HUES48 (cell line): ENCODE measurements around the gene IFI35.
"Not testable (repeated sequence)": the region's sequence is repeated elsewhere in the genome, so short reads cannot be mapped to it uniquely, and the experiment has no call there.

Experiments
- H3K27ac ChIP-seq: one replicate; pipeline ENCODE4 v1.7.0; 2013; ENCODE audit warnings: low read depth, low read length, inconsistent platforms
- H3K27me3 ChIP-seq: 2 replicates; pipeline ENCODE4 v1.6.1; 2013; ENCODE audit warnings: mild to moderate bottlenecking, low read length; ENCODE audit not compliant: control insufficient read depth, insufficient read depth
- H3K36me3 ChIP-seq: 2 replicates; pipeline ENCODE4 v1.6.1; 2013; ENCODE audit warnings: low read length; ENCODE audit not compliant: control insufficient read depth, insufficient read depth
- H3K4me1 ChIP-seq: 2 replicates; pipeline ENCODE4 v1.6.1; 2013; ENCODE audit warnings: mild to moderate bottlenecking, low read length; ENCODE audit not compliant: control insufficient read depth, insufficient read depth
- H3K4me3 ChIP-seq: 2 replicates; pipeline ENCODE4 v1.5.1; 2013; ENCODE audit warnings: mild to moderate bottlenecking, low read depth, low read length
- H3K9ac ChIP-seq: 2 replicates; pipeline ENCODE4 v1.6.1; 2013; ENCODE audit warnings: mild to moderate bottlenecking, low read depth, low read length, moderate library complexity
- H3K9me3 ChIP-seq: 2 replicates; pipeline ENCODE4 v1.6.1; 2013; ENCODE audit warnings: low read length; ENCODE audit not compliant: control insufficient read depth, insufficient read depth

IFI35 gene

DNA sequence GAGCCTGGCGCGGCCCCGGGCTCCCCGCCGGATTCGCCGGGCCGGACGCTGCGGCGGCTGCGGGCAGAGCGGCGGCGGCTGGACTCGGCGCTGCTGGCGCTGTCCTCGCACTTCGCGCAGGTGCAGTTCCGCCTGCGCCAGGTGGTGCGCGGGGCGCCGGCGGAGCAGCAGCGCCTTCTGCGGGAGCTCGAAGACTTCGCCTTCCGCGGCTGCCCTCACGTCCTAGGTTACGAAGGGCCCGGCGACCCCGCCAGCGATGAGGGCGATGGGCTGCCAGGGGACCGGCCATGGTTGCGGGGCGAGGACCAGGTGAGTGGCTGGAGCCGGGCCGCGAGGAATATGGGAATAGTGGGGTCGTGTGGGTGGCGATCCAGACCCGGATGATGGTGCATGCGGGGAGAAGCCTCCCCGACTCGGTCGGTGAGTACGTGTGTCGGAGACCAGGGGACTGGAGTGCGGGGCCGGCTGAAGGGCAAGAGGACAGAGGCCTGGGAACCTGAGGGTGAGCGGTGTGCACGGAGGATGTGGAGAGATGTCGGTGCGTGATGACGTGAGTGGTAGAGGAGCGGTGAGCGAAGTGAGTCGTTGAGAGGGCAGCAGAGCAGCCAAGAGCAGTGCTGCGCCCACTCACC, 25.7 kb upstream of the IFI35 start:
- Histone ChIP-seq H3K27me3 (no peaks in the 10 kb centered on the region), H3K4me3 (peak overlapping the region; percentile 77), H3K4me1 (0 out of 2 replicates have a peak, but pooled peaks cover 7% of the 10 kb centered on the region), H3K9ac (peak overlapping the region; percentile 77), H3K9me3 (no peaks in the 10 kb centered on the region), H3K36me3 (peaks cover 10% of the 10 kb centered on the region; the same call in 1 of the 2 replicates), H3K27ac (peak overlapping the region; percentile 94)

DNA sequence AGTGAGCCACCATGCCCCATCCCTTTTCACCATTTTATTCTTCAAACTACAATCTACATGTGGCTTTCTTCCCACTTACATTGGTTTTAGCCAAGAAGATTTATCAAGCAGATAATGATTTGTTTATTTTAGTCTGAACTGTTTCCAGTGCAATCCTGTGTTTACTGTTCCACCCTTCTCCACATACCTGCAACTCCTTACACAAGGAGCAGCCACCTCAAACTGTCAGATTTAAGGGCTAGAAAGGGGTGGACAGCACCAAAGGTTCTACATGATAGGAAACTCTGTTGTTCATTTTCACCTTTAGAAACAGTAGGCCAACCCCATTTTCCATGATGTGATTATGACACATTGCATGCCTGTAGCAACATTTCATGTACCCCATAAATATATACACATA, 24.3 kb upstream of the IFI35 start:
- no peak overlapping the region for H3K27ac ChIP-seq
- H3K9ac ChIP-seq, result no peak overlapping the region
- H3K4me3 ChIP-seq, result no peak overlapping the region

DNA sequence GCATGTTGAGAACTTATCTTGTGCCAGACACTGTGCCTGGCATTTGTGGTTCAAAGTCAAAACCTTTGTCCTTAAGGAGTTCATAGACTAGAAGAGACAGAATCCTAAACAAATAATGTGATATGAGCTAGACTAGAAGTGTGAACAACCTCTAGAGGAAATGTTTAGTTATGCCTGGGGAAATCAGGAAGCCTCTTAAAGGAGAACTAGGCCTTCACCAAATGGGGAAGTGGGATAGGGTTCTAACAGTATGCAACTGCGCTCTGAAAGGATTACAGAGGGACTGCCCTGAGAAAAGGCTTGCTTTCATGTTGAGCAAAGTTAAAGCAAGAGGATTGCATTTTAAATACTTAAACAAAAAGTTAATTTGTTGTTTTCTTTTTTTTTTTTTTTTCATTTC, 21.4 kb upstream of the IFI35 start:
- Histone ChIP-seq H3K27me3 (no peaks in the 10 kb centered on the region), H3K4me3 (no peak overlapping the region), H3K27ac (no peak overlapping the region), H3K9ac (no peak overlapping the region), H3K9me3 (no peaks in the 10 kb centered on the region), H3K36me3 (peaks cover 46% of the 10 kb centered on the region), H3K4me1 (0 out of 2 replicates have a peak, but pooled peaks cover 7% of the 10 kb centered on the region)

More for the DNA sequence above, 24.3 kb upstream of the IFI35 start:
- Histone ChIP-seq H3K4me1 (0 out of 2 replicates have a peak, but pooled peaks cover 7% of the 10 kb centered on the region), H3K9me3 (no peaks in the 10 kb centered on the region), H3K36me3 (peaks cover 17% of the 10 kb centered on the region), H3K27me3 (no peaks in the 10 kb centered on the region)

DNA sequence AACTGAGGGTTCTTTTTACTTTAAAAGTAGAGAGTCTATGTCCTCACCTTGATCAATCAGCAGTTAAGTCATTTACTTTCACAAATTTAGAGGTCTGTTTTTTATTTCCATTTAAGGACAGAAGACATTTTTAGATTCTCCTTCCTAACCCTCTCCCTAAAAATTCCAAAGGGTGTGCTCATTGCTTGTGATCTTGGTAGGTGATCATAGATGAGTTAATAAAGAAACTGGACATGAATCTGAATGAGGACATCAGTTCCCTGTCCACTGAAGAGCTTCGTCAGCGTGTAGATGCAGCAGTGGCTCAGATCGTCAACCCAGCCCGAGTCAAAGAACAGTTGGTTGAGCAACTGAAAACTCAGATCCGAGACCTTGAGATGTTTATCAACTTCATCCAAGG, 17.4 kb upstream of the IFI35 start:
- H3K27ac ChIP-seq, result no peak overlapping the region
- H3K9ac ChIP-seq, result no peak overlapping the region
- H3K9me3 ChIP-seq, result no peaks in the 10 kb centered on the region
- no peaks in the 10 kb centered on the region for H3K27me3 ChIP-seq
- H3K4me3 ChIP-seq, result no peak overlapping the region
- peaks cover 70% of the 10 kb centered on the region for H3K36me3 ChIP-seq
- no peaks in the 10 kb centered on the region for H3K4me1 ChIP-seq

DNA sequence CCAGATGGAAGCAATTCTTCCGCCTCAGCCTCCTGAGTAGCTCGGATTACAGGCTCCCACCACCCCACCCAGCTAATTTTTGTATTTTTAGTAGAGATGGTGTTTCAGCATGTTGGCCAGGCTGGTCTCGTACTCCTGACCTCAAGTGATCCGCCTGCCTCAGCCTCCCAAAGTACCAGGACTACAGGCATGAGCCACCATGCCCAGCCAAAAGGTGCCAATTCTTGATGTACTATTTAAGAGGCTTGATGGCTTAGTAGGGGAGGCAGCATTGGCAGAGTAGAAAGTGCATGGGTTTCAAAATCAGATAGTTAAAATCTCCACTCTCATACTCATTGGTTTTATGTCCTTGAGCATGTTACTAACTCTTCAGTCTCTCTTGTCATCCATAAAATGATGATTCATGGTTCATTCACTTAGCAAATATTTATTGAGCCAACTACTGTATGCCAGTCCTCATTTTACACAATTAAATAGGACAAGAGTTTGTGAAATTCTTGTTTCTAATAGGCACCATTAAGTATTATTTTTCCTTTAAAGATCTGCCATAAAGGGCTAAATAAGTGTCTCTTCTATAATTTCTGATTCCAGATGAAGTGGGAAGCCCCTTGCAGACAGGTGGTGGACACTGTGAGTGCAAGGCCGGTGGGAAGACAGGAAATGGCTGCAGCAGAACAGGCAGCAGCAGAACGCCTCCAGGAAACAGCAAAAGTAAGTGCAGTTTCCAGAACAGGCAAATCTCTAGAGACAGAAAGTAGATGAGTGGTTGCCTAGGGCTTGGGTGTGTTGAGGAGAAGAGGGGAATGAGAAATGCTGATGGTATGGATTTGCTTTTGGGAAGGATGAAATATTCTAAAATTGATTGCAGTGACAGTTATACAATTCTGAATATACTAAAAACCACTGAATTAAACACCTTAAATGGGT, 16.6 kb upstream of the IFI35 start:
- Histone ChIP-seq H3K4me3 (no peak overlapping the region), H3K4me1 (no peaks in the 10 kb centered on the region), H3K27me3 (no peaks in the 10 kb centered on the region), H3K9ac (no peak overlapping the region), H3K27ac (no peak overlapping the region), H3K9me3 (no peaks in the 10 kb centered on the region), H3K36me3 (peaks cover 67% of the 10 kb centered on the region)

DNA sequence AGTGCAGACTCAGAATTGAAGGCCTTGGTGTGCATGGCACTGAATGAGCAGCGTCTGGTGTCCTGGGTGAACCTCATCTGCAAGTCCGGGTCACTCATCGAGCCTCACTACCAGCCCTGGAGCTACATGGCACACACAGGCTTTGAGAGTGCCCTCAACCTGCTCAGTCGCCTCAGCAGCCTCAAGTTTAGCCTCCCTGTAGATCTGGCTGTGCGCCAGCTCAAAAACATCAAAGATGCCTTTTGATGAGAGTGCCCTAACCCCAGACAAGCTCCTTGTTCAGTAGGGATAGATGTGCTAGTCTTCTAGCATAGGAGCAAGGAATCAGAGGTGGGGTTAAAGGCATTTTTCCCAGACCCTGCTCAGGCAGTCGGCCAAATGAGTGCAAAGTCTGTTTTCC, 15.1 kb upstream of the IFI35 start:
- H3K27me3 ChIP-seq, result no peaks in the 10 kb centered on the region
- H3K4me1 ChIP-seq, result no peaks in the 10 kb centered on the region
- H3K27ac ChIP-seq, result no peak overlapping the region
- no peak overlapping the region for H3K4me3 ChIP-seq
- H3K36me3 ChIP-seq, result peaks cover 65% of the 10 kb centered on the region
- no peak overlapping the region for H3K9ac ChIP-seq
- H3K9me3 ChIP-seq, result no peaks in the 10 kb centered on the region

DNA sequence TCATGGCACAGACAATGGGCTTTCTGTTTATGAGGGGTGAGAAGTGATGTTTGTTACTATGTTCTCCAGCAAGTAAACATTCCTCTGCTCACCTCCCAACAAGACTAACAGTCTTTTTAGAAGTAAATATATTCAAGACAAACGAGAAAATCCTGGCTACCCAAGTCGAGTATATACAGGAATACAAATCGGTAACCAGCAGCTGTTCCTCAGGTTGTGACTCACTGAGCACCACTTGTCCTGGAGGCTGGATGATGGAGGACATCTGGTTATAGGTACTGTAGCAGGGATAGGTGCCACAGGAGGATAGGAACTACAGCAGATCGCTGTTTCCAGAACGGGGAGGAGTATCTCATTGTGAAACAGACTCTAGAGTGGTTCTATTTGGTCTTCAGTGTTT, 13.7 kb upstream of the IFI35 start:
- Histone ChIP-seq H3K4me3 (no peak overlapping the region), H3K9ac (no peak overlapping the region), H3K36me3 (peaks cover 52% of the 10 kb centered on the region), H3K27me3 (no peaks in the 10 kb centered on the region), H3K9me3 (no peaks in the 10 kb centered on the region), H3K4me1 (peaks cover 6% of the 10 kb centered on the region; the same call in 1 of the 2 replicates), H3K27ac (no peak overlapping the region)

DNA sequence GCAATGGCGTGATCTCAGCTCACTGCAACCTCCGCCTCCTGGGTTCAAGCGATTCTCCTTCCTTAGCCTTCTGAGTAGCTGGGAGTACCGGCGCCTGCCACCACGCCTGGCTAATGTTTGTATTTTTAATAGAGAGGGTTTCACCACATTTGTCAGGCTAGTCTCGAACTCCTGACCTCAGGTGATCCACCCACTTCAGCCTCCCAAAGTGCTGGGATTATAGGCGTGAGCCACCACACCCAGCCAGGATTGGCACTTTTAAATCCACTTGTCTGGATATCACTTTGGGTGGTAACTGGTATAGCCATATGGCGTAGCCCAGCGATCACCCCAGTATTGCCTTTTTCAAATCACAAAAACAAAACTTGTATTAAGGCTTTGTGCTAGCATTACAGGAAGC, 12.7 kb upstream of the IFI35 start:
- not testable (repeated sequence) for H3K4me3 ChIP-seq, H3K27me3 ChIP-seq, H3K27ac ChIP-seq, H3K9ac ChIP-seq, H3K4me1 ChIP-seq, H3K9me3 ChIP-seq
- peaks cover 42% of the 10 kb centered on the region for H3K36me3 ChIP-seq

DNA sequence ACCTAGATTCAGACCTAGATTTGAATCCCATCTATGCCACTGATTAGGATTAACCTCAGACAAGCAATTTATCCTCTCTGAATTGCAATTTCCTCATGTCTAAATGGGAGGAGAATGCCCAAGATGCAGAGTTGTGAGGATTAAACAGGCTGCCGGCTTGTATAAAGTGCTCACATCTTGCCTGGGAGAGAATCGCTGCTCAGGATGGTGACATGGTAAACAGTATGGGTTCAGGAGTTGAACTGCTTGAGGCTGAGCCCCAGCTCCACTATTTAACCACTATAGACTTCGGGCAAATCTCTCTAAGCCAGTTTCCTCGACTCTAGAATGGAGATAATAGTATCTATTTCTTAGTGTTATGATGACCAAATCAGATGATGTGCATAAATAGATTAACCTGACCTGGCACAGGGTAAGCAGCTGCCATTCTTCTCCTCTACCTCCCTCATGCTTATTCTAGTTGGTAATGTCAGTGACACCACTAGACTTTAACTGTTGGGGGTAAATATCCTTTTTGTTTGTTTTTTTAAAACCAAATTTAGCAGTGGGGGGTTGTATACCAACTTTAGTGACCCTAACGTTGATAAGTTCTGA, 9.1 kb upstream of the IFI35 start:
- H3K27me3 ChIP-seq, result no peaks in the 10 kb centered on the region
- H3K36me3 ChIP-seq, result peaks cover 44% of the 10 kb centered on the region
- peak overlapping the region; percentile 98 for H3K27ac ChIP-seq
- no peaks in the 10 kb centered on the region for H3K9me3 ChIP-seq
- peak overlapping the region; percentile 99 for H3K4me3 ChIP-seq
- H3K9ac ChIP-seq, result no peak overlapping the region
- H3K4me1 ChIP-seq, result peaks cover 12% of the 10 kb centered on the region; the same call in 1 of the 2 replicates

DNA sequence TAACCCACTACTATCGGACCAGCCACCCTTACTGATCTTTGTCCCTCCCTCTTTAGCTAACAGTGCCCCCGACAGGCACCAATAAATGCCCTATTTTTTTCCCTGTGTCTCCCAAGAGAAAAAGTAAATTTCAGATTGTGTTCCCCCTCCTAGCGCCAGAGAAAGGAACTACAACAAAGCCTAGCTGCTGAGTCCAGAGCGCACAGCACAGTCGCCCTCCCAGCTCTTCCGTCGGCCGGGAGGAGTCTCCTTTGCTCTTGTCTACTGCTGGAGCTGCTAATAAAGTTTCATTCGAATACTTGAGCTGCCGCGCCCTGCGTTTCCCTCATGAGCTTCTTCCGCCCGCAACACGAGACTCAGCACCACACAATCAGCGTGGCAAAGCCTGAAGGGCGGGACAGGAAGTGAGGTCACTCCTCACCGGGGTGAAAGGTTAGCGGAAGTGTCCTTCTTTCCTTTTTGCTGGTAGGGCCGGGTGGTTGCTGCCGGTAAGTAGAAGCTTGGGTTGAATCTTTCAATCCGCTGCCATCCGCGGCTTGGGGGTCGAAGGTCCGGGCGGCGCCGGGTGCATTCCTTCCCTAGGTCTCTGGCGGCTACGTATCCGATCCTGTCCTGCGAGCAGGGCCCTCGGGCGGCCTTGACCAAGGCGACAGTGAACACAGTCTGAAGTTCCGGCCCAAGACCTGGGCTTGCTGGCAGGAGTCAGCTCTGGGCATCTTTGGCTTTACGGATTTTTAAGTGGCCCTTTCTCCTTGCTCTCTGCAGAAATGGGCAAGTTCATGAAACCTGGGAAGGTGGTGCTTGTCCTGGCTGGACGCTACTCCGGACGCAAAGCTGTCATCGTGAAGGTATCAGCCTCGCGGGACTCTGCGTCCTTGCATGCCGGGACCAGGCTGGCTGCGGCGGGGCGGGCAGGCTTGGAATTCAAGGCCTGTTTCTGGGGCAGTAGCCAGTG, 8.3 kb upstream of the IFI35 start, which contains the start of gene RPL27:
Gene RPL27, plus strand, starts transcription at position 436 of the 955 bp plus-strand sequence. Its CDS starts 332 bp downstream, at position 768.
- peaks cover 44% of the 10 kb centered on the region for H3K36me3 ChIP-seq

More for the DNA sequence above, 8.3 kb upstream of the IFI35 start, which contains the start of gene RPL27:
- peak within 1 kb of the TSS; percentile 97 for H3K9ac ChIP-seq
- H3K27ac ChIP-seq, result peak within 1 kb of the TSS; percentile 98
- H3K4me1 ChIP-seq, result peaks cover 12% of the 10 kb centered on the region; the same call in 1 of the 2 replicates
- H3K9me3 ChIP-seq, result no peaks in the 10 kb centered on the region
- peak within 1 kb of the TSS; percentile 99 for H3K4me3 ChIP-seq
- no peaks in the 10 kb centered on the region for H3K27me3 ChIP-seq
